H1 (cell line): ENCODE measurements around the gene FOXK1. TPM values are rescaled to one million over a fixed set of nuclear protein-coding genes. Genes with fewer than 3 reads are reported as not detected.

ENCODE experiments used
- CTCF ChIA-PET: fragments of 300-600 bp; sonication (Branson Sonifier 250); formaldehyde crosslinking; loops from one replicate; lab custom pipeline; 2021; ENCODE audit not compliant: partially characterized antibody; lab: Charles Lee
- POLR2A ChIA-PET: fragments of 300-600 bp; sonication (Branson Sonifier 250); formaldehyde crosslinking; loops from one replicate; lab custom pipeline; 2021; ENCODE audit warnings: inconsistent platforms; ENCODE audit not compliant: partially characterized antibody; lab: Charles Lee
- DNase-seq, 2 experiments: peaks; one replicate each; pipeline versions ENCODE4 v3.0.0 to v3.0.0-alpha.2; 2010 to 2022; ENCODE audit warnings: low spot score in 2 of 2, low read depth in 1 of 2, mixed read lengths in 1 of 2
- FAIRE-seq: peaks from 2 replicates; lab custom pipeline; 2011; peaks lifted over from hg19 to GRCh38; lab: Jason Lieb, UNC
- H2AFZ ChIP-seq: 2 replicates; pipeline ENCODE4 v1.8.1; 2012; ENCODE audit warnings: low read length, inconsistent platforms
- H2AK5ac ChIP-seq: 2 replicates; pipeline ENCODE4 v1.6.1; 2013; ENCODE audit warnings: low read depth, low read length
- H2BK120ac ChIP-seq: replicated peaks from 2 replicates; pipeline ENCODE3; 2013; ENCODE audit warnings: low read depth, low read length, inconsistent platforms
- H2BK12ac ChIP-seq: 2 replicates; pipeline ENCODE4 v1.6.1; 2013; ENCODE audit warnings: low read depth, low read length
- H2BK15ac ChIP-seq: 2 replicates; pipeline ENCODE4 v1.6.1; 2013; ENCODE audit warnings: low read length
- H2BK20ac ChIP-seq: 2 replicates; pipeline ENCODE4 v1.6.1; 2013; ENCODE audit warnings: low read length
- H2BK5ac ChIP-seq: 2 replicates; pipeline ENCODE4 v1.6.1; 2013; ENCODE audit warnings: low read depth, low read length
- H3K14ac ChIP-seq: 2 replicates; pipeline ENCODE4 v1.6.1; 2013; ENCODE audit warnings: inconsistent platforms; ENCODE audit not compliant: insufficient read length
- H3K18ac ChIP-seq: 2 replicates; pipeline ENCODE4 v1.6.1; 2013; ENCODE audit warnings: low read length; ENCODE audit errors: extremely low read depth
- H3K23ac ChIP-seq: 2 replicates; pipeline ENCODE4 v1.6.1; 2013; ENCODE audit warnings: inconsistent platforms; ENCODE audit not compliant: insufficient read length
- H3K23me2 ChIP-seq: 2 replicates; pipeline ENCODE4 v1.6.1; 2013; ENCODE audit warnings: low read depth, low read length
- H3K27ac ChIP-seq: 2 replicates; pipeline ENCODE4 v1.6.1; 2011; ENCODE audit warnings: low read depth, low read length, inconsistent platforms
- H3K27me3 ChIP-seq, 4 experiments: replicated peaks in 1 of 4; 1 replicate in 1 of 4; 2 replicates in 3 of 4; pipeline versions ENCODE4 v1.6.1 to v1.8.1; 2011 to 2013; ENCODE audit warnings: low read length in 3 of 4, mild to moderate bottlenecking in 3 of 4, inconsistent platforms in 2 of 4, mixed read lengths in 2 of 4, moderate library complexity in 1 of 4; ENCODE audit not compliant: control insufficient read depth in 3 of 4, insufficient read depth in 3 of 4; ENCODE audit errors: extremely low read depth in 1 of 4
- H3K36me3 ChIP-seq, 4 experiments: 2 replicates each; pipeline versions ENCODE4 v1.6.1 to v1.8.1; 2011 to 2013; ENCODE audit warnings: mild to moderate bottlenecking in 4 of 4, low read length in 3 of 4, moderate library complexity in 2 of 4, control low read depth in 1 of 4, inconsistent platforms in 1 of 4; ENCODE audit not compliant: insufficient read depth in 4 of 4, control insufficient read depth in 2 of 4
- H3K4ac ChIP-seq: replicated peaks from 2 replicates; pipeline ENCODE3; 2013; ENCODE audit warnings: low read length, low read depth, mixed read lengths, inconsistent platforms; ENCODE audit not compliant: insufficient read length
- H3K4me1 ChIP-seq, 4 experiments: replicated peaks in 1 of 4; 1 replicate in 1 of 4; 2 replicates in 3 of 4; pipeline versions ENCODE4 v1.6.1 to v1.8.1; 2011 to 2013; ENCODE audit warnings: low read length in 3 of 4, inconsistent platforms in 2 of 4, mixed read lengths in 1 of 4; ENCODE audit not compliant: insufficient read depth in 4 of 4, control insufficient read depth in 3 of 4
- H3K4me2 ChIP-seq, 2 experiments: 2 replicates each; pipeline versions ENCODE4 v1.6.1 to v1.8.1; 2011 to 2013; ENCODE audit warnings: low read depth in 2 of 2, low read length in 2 of 2, control low read depth in 1 of 2, inconsistent platforms in 1 of 2, mild to moderate bottlenecking in 1 of 2; ENCODE audit not compliant: insufficient read depth in 1 of 2
- H3K4me3 ChIP-seq, 4 experiments: fragments of 200-600, 300-600 bp in 1 of 4; sonication (generic), shearing (Covaris generic), sonication (Bioruptor Twin) in 1 of 4; 2 replicates each; pipeline versions ENCODE4 v1.5.1 to v1.8.1; 2011 to 2016; ENCODE audit warnings: low read length in 4 of 4, low read depth in 3 of 4, control low read depth in 2 of 4, inconsistent platforms in 2 of 4, mild to moderate bottlenecking in 2 of 4, mixed read lengths in 1 of 4, moderate library complexity in 1 of 4; ENCODE audit not compliant: insufficient read depth in 2 of 4; ENCODE audit errors: extremely low read depth in 1 of 4
- H3K56ac ChIP-seq: replicated peaks from 2 replicates; pipeline ENCODE3; 2013; ENCODE audit warnings: low read depth, mild to moderate bottlenecking, mixed read lengths, low read length, inconsistent platforms; ENCODE audit not compliant: insufficient read length
- H3K79me1 ChIP-seq: 2 replicates; pipeline ENCODE4 v1.6.1; 2013; ENCODE audit warnings: low read depth, low read length, control low read depth
- H3K79me2 ChIP-seq, 2 experiments: 2 replicates each; pipeline versions ENCODE4 v1.6.1 to v1.8.1; 2012 to 2013; ENCODE audit warnings: low read length in 2 of 2, mild to moderate bottlenecking in 2 of 2, inconsistent platforms in 1 of 2; ENCODE audit not compliant: insufficient read depth in 2 of 2, control insufficient read depth in 1 of 2
- H3K9ac ChIP-seq, 4 experiments: replicated peaks in 1 of 4; 1 replicate in 1 of 4; 2 replicates in 3 of 4; pipeline versions ENCODE4 v1.6.1 to v1.8.1; 2011 to 2013; ENCODE audit warnings: low read depth in 3 of 4, low read length in 3 of 4, control low read depth in 2 of 4, mild to moderate bottlenecking in 2 of 4, moderate library complexity in 2 of 4, inconsistent platforms in 1 of 4; ENCODE audit errors: extremely low read depth in 1 of 4
- H3K9me3 ChIP-seq, 2 experiments: 2 replicates each; pipeline versions ENCODE4 v1.6.1 to v1.8.1; 2012 to 2013; ENCODE audit warnings: mild to moderate bottlenecking in 2 of 2, moderate library complexity in 2 of 2, control low read depth in 1 of 2, inconsistent platforms in 1 of 2, low read depth in 1 of 2, low read length in 1 of 2, mixed read lengths in 1 of 2; ENCODE audit not compliant: insufficient read depth in 2 of 2
- H4K20me1 ChIP-seq, 2 experiments: replicated peaks in 1 of 2; 2 replicates each; pipeline versions ENCODE3 to v1.8.1; 2011 to 2013; ENCODE audit warnings: inconsistent platforms in 2 of 2, low read length in 2 of 2, mild to moderate bottlenecking in 1 of 2; ENCODE audit not compliant: insufficient read depth in 2 of 2, control insufficient read depth in 1 of 2
- H4K5ac ChIP-seq: 2 replicates; pipeline ENCODE4 v1.6.1; 2013; ENCODE audit warnings: low read length, low read depth, mixed read lengths, inconsistent platforms; ENCODE audit not compliant: insufficient read length
- H4K8ac ChIP-seq: 2 replicates; pipeline ENCODE4 v1.8.0; 2013; ENCODE audit warnings: mild to moderate bottlenecking, moderate library complexity, low read length, inconsistent platforms; ENCODE audit not compliant: insufficient read depth; ENCODE audit errors: extremely low read depth
- H4K91ac ChIP-seq: replicated peaks from 2 replicates; pipeline ENCODE3; 2013; ENCODE audit warnings: low read length, mixed read lengths, inconsistent platforms; ENCODE audit not compliant: insufficient read length
- RAD21 ChIP-seq, 2 experiments: IDR thresholded peaks in 1 of 2; conservative IDR thresholded peaks in 1 of 2; 2 replicates each; pipeline ENCODE4 v1.6.1; 2011; ENCODE audit warnings: low read depth in 2 of 2, low read length in 2 of 2, improper control_type of control experiment in 1 of 2, inconsistent platforms in 1 of 2, mild to moderate bottlenecking in 1 of 2, moderate library complexity in 1 of 2
- SAP30 ChIP-seq: fragments of 300-600 bp; sonication (generic); IDR thresholded peaks from 2 replicates; pipeline ENCODE4 v1.7.1; 2012; ENCODE audit warnings: low read length, moderate library complexity, mild to moderate bottlenecking, inconsistent platforms; ENCODE audit not compliant: insufficient read depth, insufficient replicate concordance
- TBP ChIP-seq: IDR thresholded peaks from 2 replicates; pipeline ENCODE4 v1.6.1; 2011; ENCODE audit warnings: low read depth, low read length, improper control_type of control experiment
- YY1 ChIP-seq: IDR thresholded peaks from 2 replicates; pipeline ENCODE4 v1.6.1; 2011; ENCODE audit warnings: low read depth, mild to moderate bottlenecking, low read length
- WGBS, 2 experiments: shearing (Covaris generic) in 1 of 2; methylation state at CpG; one replicate each; pipeline versions ENCODE4 v1.1.6 to v1.1.7; 2013 to 2015; ENCODE audit warnings: low lambda C conversion rate in 2 of 2, mixed read lengths in 2 of 2, inconsistent platforms in 1 of 2, low coverage in 1 of 2, missing lambda C conversion rate in 1 of 2; ENCODE audit not compliant: insufficient replicate concordance in 2 of 2, insufficient coverage in 1 of 2, insufficient read length in 1 of 2; ENCODE audit errors: extremely low coverage in 1 of 2, missing lambda C conversion rate in 1 of 2; 5-methylcytosine and 5-hydroxymethylcytosine counted together
- polyA plus RNA-seq, 7 experiments: library from polyadenylated mRNA; depleted of rRNA in 3 of 7; stranded (reverse) in 5 of 7; unstranded in 2 of 7; fragments of >200 nt in 5 of 7; fragments of 200-250 nt in 2 of 7; gene quantifications; 1 replicate in 5 of 7; 2 replicates in 1 of 7; 4 replicates in 1 of 7; pipeline versions ENCODE4 v1.2.1 to v1.2.3, GENCODE V29; 2011 to 2013; ENCODE audit warnings: missing spikeins in 2 of 7, mixed read lengths in 2 of 7
- total RNA-seq: library from RNA; stranded (reverse); fragmentation: NEBNext Ultra II Directional; extraction: Animal tissue kit (Norgen Biotek cat#: 25700); gene quantifications from 2 replicates; pipeline ENCODE4 v1.2.1, GENCODE V29; 2021
- TF ChIP-seq, protein P1 (sequence below): IDR thresholded peaks from 2 replicates; pipeline ENCODE4 v1.6.1; 2011; ENCODE audit warnings: low read depth, mild to moderate bottlenecking, low read length; ENCODE audit not compliant: insufficient read depth
- TF ChIP-seq, protein P2 (sequence below), 3 experiments: IDR thresholded peaks; 1 replicate in 2 of 3; 2 replicates in 1 of 3; pipeline versions ENCODE4 v1.5.1 to v1.6.1; 2011; ENCODE audit warnings: low read length in 3 of 3, mild to moderate bottlenecking in 3 of 3, inconsistent platforms in 2 of 3, low read depth in 1 of 3, moderate library complexity in 1 of 3; ENCODE audit not compliant: insufficient read depth in 1 of 3; ENCODE audit errors: control extremely low read depth in 1 of 3
- TF ChIP-seq, protein P3 (sequence below): IDR thresholded peaks from 2 replicates; pipeline ENCODE4 v1.6.1; 2012; ENCODE audit warnings: inconsistent platforms

FOXK1 gene
- total and polyA plus RNA-seq, 2 of the 8 experiments (the other 6 are each of a cell fraction or from before 2014, with no cell fraction given), result 2.0 to 8.5 TPM

DNA sequence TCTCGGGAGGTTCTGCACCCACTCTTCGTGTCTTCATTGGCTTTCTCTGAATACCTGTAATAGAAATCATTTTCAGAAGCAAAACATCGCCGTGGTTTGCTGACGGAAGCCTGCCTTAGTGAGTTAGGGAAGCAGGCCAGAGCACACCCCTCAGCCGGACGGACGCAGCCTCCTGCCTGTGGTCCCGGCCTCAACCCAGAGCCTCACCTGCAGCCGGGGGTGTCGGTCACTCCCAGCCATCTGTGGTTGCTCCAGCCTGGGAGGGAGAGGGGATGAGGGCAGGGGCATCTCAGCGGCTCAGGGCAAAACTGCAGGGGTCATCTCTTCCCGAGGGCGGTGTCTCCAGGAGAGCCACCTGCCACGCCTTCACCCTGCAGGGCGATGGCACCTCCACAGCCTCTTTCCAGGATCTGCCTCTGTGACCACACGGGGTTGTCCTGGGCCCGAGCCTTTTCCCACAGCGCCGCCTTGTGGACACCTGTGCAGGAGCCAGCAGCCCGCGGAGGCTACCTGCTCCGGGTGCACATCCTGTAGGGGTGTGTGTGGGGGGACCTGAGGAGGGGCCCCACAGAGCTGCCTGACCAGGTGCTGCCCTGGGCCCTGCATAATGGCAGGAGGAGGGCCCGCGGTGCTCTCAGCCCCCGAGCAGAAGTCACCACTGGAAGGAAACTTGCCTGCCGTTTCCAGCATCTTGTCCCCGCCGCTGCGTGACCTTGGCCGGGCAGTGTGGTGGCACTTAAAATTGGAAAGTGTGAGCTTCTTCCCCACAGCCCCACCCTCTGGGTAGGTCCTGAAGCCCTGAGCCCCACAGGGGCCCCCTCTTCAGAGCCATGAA, 71.7 kb downstream of the FOXK1 start:
- H2BK15ac ChIP-seq, result no peak overlapping the region
- no peak overlapping the region for H4K5ac ChIP-seq
- H3K27ac ChIP-seq, result no peak overlapping the region
- H3K36me3 ChIP-seq, result no peaks in the 10 kb centered on the region
- no peaks in the 10 kb centered on the region for H3K4me1 ChIP-seq
- ChIA-PET POLR2A (interaction anchor here (1.2 to 1.3 kb wide), 2 partner anchors 22 to 112 kb away, joined by 3 read pairs; partner anchors contain the start of gene AP5Z1), CTCF (interaction anchor here (0.5 to 1.7 kb wide), 23 partner anchors 8 to 1790 kb away, joined by 3 to 12 read pairs (median 3); no protein-coding TSS in a partner anchor)
- no peak overlapping the region for H2AFZ ChIP-seq
- no peak overlapping the region for H3K18ac ChIP-seq
- no peak overlapping the region for H3K4me3 ChIP-seq
- no peak overlapping the region for H3K9ac ChIP-seq
- no peaks in the 10 kb centered on the region for H3K9me3 ChIP-seq
- peaks cover 8 to 15% of the 10 kb centered on the region in 2 experiments for H4K20me1 ChIP-seq
- DNase-seq (peak; percentile 39 to 95), FAIRE-seq (no peak)
- no peak overlapping the region for H2BK120ac ChIP-seq
- H2BK20ac ChIP-seq, result no peak overlapping the region
- no peak overlapping the region for H2AK5ac ChIP-seq
- no peak overlapping the region for H2BK12ac ChIP-seq
- WGBS, 2 experiments, result 51% methylated on average over 22 of the region's 31 CpGs; no CpG with 5 or more reads in 1 of the 2 experiments
- H3K14ac ChIP-seq, result no peak overlapping the region
- no peaks in the 10 kb centered on the region for H3K79me1 ChIP-seq
- no peaks in the 10 kb centered on the region for H3K79me2 ChIP-seq
- H3K4me2 ChIP-seq, result no peak overlapping the region
- H4K91ac ChIP-seq, result no peak overlapping the region
- H4K8ac ChIP-seq, result 0 out of 2 replicates have a peak overlapping the region, but pooled peaks have one; percentile 14
- no peak overlapping the region for H3K4ac ChIP-seq
- H3K27me3 ChIP-seq, result no peaks in the 10 kb centered on the region
- H3K23me2 ChIP-seq, result no peaks in the 10 kb centered on the region
- H3K56ac ChIP-seq, result no peak overlapping the region
- no peak overlapping the region for H3K23ac ChIP-seq
- H2BK5ac ChIP-seq, result no peak overlapping the region
- TF ChIP-seq, protein P1, sequence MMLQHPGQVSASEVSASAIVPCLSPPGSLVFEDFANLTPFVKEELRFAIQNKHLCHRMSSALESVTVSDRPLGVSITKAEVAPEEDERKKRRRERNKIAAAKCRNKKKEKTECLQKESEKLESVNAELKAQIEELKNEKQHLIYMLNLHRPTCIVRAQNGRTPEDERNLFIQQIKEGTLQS, result no peak
- TF ChIP-seq TBP (peak; percentile 23; the same call in 1 of the 2 replicates), SAP30 (no peak), RAD21 (IDR thresholded peaks at IDR 0.05 in 1 of 2, conservative IDR thresholded peaks at IDR 0.05 in 1 of 2; ENCODE audit: low read depth in 2 of 2, low read length in 2 of 2) (peak; percentile 93 to 94), YY1 (0 out of 2 replicates have a peak, but pooled peaks have one; percentile 12)
- TF ChIP-seq, protein P2, sequence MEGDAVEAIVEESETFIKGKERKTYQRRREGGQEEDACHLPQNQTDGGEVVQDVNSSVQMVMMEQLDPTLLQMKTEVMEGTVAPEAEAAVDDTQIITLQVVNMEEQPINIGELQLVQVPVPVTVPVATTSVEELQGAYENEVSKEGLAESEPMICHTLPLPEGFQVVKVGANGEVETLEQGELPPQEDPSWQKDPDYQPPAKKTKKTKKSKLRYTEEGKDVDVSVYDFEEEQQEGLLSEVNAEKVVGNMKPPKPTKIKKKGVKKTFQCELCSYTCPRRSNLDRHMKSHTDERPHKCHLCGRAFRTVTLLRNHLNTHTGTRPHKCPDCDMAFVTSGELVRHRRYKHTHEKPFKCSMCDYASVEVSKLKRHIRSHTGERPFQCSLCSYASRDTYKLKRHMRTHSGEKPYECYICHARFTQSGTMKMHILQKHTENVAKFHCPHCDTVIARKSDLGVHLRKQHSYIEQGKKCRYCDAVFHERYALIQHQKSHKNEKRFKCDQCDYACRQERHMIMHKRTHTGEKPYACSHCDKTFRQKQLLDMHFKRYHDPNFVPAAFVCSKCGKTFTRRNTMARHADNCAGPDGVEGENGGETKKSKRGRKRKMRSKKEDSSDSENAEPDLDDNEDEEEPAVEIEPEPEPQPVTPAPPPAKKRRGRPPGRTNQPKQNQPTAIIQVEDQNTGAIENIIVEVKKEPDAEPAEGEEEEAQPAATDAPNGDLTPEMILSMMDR (IDR thresholded peaks at IDR 0.05; ENCODE audit: control extremely low read depth in 1 of 3, insufficient read depth in 1 of 3, low read depth in 1 of 3, low read length in 3 of 3), result peak; percentile 87 to 98 (median 95)
- TF ChIP-seq, protein P3, sequence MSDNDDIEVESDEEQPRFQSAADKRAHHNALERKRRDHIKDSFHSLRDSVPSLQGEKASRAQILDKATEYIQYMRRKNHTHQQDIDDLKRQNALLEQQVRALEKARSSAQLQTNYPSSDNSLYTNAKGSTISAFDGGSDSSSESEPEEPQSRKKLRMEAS, result 0 out of 2 replicates have a peak, but pooled peaks have one; percentile 18
